ENCODE measurements around the gene LRP1. TPM values are rescaled to one million over a fixed set of nuclear protein-coding genes. Genes with fewer than 3 reads are reported as not detected.

Gene LRP1
- total and polyA plus RNA-seq, 2 experiments from 2014 or later: 26.6 to 145 TPM

DNA sequence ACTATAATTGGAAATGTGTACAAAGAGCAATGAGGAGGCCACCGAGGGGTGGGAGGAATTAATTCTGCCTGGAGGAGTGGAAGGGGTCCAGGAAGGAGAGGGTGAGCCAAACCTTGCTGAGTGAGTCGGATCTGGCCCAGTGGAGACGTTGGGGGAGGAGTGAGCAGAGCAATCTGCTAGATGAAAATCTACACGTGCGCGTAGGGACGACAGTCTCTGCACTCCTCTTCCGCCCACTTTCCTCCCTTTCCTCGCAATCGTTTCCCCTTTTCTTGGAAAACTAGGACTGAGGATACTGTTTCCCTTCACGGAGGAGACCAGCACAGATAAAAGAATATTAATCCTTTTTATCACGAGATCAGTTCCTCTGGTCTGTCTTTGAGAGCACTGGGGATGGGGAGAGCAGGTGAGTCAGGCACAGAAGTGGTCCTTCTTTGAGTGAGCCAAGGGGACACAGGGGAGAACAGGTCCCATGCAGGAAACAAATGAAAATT is 42.2 kb upstream of the LRP1 start:
- peak overlapping the region; percentile 77 for H2AFZ ChIP-seq
- DNase-seq (ENCODE audit: low spot score): peak; percentile 72

More for the DNA sequence above, 42.2 kb upstream of the LRP1 start:
- H4K20me1 ChIP-seq (replicated peaks; ENCODE audit: insufficient read depth): no peaks in the 10 kb centered on the region; the same call in 1 of the 2 replicates
- H3K9me3 Mint-ChIP-seq: no peaks in the 10 kb centered on the region
- H3K27ac ChIP-seq (ENCODE audit: low read depth): peak overlapping the region; percentile 88
- peaks cover 7% of the 10 kb centered on the region for H3K36me3 Mint-ChIP-seq (ENCODE audit: low read depth)
- peaks cover 10% of the 10 kb centered on the region for H3K4me1 ChIP-seq (ENCODE audit: insufficient read depth)
- H3F3A ChIP-seq (replicated peaks; ENCODE audit: low read depth): peaks cover 9% of the 10 kb centered on the region; the same call in 1 of the 2 replicates
- H3K4me3 ChIP-seq: peak overlapping the region; percentile 77
- peaks cover 8% of the 10 kb centered on the region; the same call in 1 of the 2 replicates for H3K79me2 ChIP-seq (replicated peaks; ENCODE audit: insufficient read depth)
- peaks cover 17% of the 10 kb centered on the region for H3K27me3 Mint-ChIP-seq (ENCODE audit: insufficient read depth, low read depth, poor library complexity)
- TF ChIP-seq REST (IDR thresholded peaks at IDR 0.05; ENCODE audit: unreplicated experiment): no peak
- TF ChIP-seq ZNF114 (CRISPR knock-in tag; IDR thresholded peaks at IDR 0.05): no peak
- no peak for TF ChIP-seq CREB1 (CRISPR knock-in tag; IDR thresholded peaks at IDR 0.05; ENCODE audit: low read depth)
- no peak for TF ChIP-seq ZNF331 (CRISPR knock-in tag; IDR thresholded peaks at IDR 0.05; ENCODE audit: low read depth)
- TF ChIP-seq EZH2 (IDR thresholded peaks at IDR 0.05; ENCODE audit: low read depth, unreplicated experiment): no peak
- TF ChIP-seq, protein P1, sequence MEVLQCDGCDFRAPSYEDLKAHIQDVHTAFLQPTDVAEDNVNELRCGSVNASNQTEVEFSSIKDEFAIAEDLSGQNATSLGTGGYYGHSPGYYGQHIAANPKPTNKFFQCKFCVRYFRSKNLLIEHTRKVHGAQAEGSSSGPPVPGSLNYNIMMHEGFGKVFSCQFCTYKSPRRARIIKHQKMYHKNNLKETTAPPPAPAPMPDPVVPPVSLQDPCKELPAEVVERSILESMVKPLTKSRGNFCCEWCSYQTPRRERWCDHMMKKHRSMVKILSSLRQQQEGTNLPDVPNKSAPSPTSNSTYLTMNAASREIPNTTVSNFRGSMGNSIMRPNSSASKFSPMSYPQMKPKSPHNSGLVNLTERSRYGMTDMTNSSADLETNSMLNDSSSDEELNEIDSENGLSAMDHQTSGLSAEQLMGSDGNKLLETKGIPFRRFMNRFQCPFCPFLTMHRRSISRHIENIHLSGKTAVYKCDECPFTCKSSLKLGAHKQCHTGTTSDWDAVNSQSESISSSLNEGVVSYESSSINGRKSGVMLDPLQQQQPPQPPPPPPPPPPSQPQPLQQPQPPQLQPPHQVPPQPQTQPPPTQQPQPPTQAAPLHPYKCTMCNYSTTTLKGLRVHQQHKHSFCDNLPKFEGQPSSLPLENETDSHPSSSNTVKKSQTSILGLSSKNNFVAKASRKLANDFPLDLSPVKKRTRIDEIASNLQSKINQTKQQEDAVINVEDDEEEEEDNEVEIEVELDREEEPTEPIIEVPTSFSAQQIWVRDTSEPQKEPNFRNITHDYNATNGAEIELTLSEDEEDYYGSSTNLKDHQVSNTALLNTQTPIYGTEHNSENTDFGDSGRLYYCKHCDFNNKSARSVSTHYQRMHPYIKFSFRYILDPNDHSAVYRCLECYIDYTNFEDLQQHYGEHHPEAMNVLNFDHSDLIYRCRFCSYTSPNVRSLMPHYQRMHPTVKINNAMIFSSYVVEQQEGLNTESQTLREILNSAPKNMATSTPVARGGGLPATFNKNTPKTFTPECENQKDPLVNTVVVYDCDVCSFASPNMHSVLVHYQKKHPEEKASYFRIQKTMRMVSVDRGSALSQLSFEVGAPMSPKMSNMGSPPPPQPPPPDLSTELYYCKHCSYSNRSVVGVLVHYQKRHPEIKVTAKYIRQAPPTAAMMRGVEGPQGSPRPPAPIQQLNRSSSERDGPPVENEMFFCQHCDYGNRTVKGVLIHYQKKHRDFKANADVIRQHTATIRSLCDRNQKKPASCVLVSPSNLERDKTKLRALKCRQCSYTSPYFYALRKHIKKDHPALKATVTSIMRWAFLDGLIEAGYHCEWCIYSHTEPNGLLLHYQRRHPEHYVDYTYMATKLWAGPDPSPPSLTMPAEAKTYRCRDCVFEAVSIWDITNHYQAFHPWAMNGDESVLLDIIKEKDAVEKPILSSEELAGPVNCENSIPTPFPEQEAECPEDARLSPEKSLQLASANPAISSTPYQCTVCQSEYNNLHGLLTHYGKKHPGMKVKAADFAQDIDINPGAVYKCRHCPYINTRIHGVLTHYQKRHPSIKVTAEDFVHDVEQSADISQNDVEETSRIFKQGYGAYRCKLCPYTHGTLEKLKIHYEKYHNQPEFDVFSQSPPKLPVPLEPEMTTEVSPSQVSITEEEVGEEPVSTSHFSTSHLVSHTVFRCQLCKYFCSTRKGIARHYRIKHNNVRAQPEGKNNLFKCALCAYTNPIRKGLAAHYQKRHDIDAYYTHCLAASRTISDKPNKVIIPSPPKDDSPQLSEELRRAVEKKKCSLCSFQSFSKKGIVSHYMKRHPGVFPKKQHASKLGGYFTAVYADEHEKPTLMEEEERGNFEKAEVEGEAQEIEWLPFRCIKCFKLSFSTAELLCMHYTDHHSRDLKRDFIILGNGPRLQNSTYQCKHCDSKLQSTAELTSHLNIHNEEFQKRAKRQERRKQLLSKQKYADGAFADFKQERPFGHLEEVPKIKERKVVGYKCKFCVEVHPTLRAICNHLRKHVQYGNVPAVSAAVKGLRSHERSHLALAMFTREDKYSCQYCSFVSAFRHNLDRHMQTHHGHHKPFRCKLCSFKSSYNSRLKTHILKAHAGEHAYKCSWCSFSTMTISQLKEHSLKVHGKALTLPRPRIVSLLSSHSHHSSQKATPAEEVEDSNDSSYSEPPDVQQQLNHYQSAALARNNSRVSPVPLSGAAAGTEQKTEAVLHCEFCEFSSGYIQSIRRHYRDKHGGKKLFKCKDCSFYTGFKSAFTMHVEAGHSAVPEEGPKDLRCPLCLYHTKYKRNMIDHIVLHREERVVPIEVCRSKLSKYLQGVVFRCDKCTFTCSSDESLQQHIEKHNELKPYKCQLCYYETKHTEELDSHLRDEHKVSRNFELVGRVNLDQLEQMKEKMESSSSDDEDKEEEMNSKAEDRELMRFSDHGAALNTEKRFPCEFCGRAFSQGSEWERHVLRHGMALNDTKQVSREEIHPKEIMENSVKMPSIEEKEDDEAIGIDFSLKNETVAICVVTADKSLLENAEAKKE (CRISPR knock-in tag; IDR thresholded peaks at IDR 0.05): no peak
- no peak for TF ChIP-seq NANOG (IDR thresholded peaks at IDR 0.05; ENCODE audit: borderline replicate concordance)
- TF ChIP-seq JUNB (IDR thresholded peaks at IDR 0.05; ENCODE audit: unreplicated experiment): no peak
- TF ChIP-seq, protein P2, sequence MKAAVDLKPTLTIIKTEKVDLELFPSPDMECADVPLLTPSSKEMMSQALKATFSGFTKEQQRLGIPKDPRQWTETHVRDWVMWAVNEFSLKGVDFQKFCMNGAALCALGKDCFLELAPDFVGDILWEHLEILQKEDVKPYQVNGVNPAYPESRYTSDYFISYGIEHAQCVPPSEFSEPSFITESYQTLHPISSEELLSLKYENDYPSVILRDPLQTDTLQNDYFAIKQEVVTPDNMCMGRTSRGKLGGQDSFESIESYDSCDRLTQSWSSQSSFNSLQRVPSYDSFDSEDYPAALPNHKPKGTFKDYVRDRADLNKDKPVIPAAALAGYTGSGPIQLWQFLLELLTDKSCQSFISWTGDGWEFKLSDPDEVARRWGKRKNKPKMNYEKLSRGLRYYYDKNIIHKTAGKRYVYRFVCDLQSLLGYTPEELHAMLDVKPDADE (IDR thresholded peaks at IDR 0.05): no peak
- H3K27me3 ChIP-seq (ENCODE audit: insufficient read depth): no peaks in the 10 kb centered on the region
- H3K36me3 ChIP-seq (ENCODE audit: insufficient read depth): no peaks in the 10 kb centered on the region
- H3K4me2 ChIP-seq: peak overlapping the region; percentile 100
- H3K4me3 Mint-ChIP-seq: peak overlapping the region; percentile 78
- H3K9me2 ChIP-seq (ENCODE audit: insufficient read depth): no peaks in the 10 kb centered on the region
- ATAC-seq: no peak
- H3K4me1 Mint-ChIP-seq: peaks cover 22% of the 10 kb centered on the region
- H3K27ac Mint-ChIP-seq: peak overlapping the region; percentile 88
